SH-SY5Y (cell line): ENCODE results near the gene COX4I2.

Source experiments
- GATA2 ChIP-seq: IDR thresholded peaks from 2 replicates; pipeline ENCODE4 v1.6.1; 2011; ENCODE audit warnings: mild to moderate bottlenecking, low read depth, low read length
- GATA3 ChIP-seq: IDR thresholded peaks from 2 replicates; pipeline ENCODE4 v1.6.1; 2011; ENCODE audit warnings: low read depth, mild to moderate bottlenecking, low read length, moderate library complexity

DNA sequence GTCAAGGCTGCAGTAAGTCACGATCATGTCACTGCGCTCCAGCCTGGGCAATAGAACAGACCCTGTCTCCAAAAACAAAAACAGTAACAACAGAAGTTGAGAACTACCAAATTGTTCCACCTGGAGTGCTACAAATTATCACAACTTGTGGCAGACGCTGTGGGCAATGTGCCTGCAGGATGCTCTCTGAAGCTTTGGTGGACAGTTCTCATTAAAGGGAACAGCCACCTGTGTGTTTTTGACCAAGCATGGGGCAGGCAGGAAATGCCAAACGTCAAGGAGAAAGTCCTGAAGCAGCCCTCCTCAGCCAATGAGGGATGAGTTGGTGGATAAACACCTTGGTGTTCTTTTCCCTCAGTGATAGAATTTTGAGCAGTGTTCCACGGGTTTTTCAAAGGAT lies 15.8 kb downstream of the COX4I2 start:
- TF ChIP-seq GATA2 (no peak), GATA3 (no peak)
